Gastroesophageal sphincter (tissue), 3 donors: ENCODE measurements around the gene C20orf96.

ENCODE experiments used
- CTCF ChIP-seq, 4 experiments: fragments of 200-600 bp in 2 of 4; fragments of 450-650 bp in 2 of 4; sonication (generic) in 1 of 4; IDR thresholded peaks; one replicate each; pipeline ENCODE4 v1.5.1; 2017 to 2019; ENCODE audit warnings: antibody characterized with exemption in 4 of 4, mild to moderate bottlenecking in 2 of 4, moderate library complexity in 2 of 4
- EP300 ChIP-seq: sonication (generic); formaldehyde crosslinking; IDR thresholded peaks from one replicate; pipeline ENCODE4 v1.6.1; 2017; ENCODE audit warnings: antibody characterized with exemption, mild to moderate bottlenecking

DNA sequence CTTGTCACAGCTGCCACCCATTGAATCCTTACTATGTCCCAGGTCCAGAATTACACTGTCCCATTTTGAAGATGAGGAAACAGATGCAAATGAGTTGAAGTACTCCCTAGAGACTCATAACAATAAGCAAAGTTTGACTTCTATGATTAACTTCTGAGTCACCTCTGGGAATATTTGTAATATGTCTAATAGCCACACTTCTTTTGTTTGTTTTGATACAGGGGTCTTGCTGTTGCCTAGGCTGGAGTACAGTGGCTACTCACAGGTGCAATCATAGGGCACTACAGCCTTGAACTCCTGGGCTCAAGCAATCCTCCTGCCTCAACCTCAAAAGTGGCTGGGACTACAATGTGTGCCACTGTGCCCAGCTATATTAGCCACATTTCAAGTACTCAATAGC lies 23.4 kb upstream of the C20orf96 start:
- TF ChIP-seq CTCF (IDR thresholded peaks at IDR 0.05) (no peak), EP300 (no peak)
